Measurements from ENCODE around the gene MEI1.

DNA sequence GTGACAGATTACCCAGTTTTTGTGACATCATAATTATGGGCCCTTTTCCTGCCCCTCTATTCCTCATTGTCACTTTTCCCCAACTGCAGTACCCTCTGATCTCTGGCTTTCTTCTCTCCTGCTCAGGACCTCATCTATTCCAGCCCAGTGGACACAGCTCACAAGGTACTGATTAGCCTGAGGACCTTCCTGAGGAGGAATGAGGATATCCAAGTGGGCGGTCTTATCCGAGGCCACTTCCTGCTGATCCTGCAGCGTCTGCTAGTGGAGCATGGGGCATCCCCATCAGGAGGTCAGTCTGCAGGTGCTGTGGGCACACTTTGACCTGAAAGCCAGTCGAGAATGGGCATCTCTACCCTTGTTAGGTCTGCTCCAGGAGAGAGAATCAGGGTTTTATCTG lies 76.7 kb downstream of the MEI1 start:
- TF ChIP-seq CREB1 (IDR thresholded peaks at IDR 0.05; ENCODE audit: low read depth) (no peak), ZBTB7A (IDR thresholded peaks at IDR 0.05; ENCODE audit: low read depth) (no peak), YY1 (IDR thresholded peaks at IDR 0.05; ENCODE audit: low read depth) (no peak), CEBPB (IDR thresholded peaks at IDR 0.05) (no peak)
- TF ChIP-seq, protein P1, sequence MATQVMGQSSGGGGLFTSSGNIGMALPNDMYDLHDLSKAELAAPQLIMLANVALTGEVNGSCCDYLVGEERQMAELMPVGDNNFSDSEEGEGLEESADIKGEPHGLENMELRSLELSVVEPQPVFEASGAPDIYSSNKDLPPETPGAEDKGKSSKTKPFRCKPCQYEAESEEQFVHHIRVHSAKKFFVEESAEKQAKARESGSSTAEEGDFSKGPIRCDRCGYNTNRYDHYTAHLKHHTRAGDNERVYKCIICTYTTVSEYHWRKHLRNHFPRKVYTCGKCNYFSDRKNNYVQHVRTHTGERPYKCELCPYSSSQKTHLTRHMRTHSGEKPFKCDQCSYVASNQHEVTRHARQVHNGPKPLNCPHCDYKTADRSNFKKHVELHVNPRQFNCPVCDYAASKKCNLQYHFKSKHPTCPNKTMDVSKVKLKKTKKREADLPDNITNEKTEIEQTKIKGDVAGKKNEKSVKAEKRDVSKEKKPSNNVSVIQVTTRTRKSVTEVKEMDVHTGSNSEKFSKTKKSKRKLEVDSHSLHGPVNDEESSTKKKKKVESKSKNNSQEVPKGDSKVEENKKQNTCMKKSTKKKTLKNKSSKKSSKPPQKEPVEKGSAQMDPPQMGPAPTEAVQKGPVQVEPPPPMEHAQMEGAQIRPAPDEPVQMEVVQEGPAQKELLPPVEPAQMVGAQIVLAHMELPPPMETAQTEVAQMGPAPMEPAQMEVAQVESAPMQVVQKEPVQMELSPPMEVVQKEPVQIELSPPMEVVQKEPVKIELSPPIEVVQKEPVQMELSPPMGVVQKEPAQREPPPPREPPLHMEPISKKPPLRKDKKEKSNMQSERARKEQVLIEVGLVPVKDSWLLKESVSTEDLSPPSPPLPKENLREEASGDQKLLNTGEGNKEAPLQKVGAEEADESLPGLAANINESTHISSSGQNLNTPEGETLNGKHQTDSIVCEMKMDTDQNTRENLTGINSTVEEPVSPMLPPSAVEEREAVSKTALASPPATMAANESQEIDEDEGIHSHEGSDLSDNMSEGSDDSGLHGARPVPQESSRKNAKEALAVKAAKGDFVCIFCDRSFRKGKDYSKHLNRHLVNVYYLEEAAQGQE (IDR thresholded peaks at IDR 0.05; ENCODE audit: low read depth), result no peak

Measured in Ishikawa (cell line).